GM19240 (cell line): Measurements from ENCODE around the gene TBC1D22A.
A peak's percentile ranks its signal among the peaks of the same experiment; 100 is the strongest.

ENCODE experiments used
- DNase-seq: peaks from one replicate; pipeline ENCODE4 v3.0.0; 2011; ENCODE audit warnings: low spot score; ENCODE audit not compliant: insufficient read length

The TBC1D22A gene

DNA sequence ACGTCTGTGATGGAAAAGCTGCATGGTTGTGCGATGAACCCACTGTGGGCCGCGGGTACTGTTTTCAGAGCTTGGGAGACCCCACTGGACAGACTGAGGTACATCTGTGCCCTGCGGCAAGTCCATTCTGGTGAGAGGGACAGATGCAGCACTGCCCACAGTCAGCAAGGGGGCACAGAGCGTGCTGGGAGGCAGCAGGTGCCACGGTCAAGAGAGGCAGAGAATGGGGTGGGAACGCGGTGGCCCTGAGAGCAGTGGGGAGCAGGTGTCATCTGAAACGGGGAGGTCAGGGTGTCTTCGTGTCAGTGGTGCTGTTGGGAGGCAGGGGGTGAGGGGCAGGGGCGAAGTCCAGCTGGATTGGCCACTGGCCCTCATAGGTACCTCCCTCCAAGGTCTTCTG, 32.0 kb downstream of the TBC1D22A start:
- DNase-seq: no peak

DNA sequence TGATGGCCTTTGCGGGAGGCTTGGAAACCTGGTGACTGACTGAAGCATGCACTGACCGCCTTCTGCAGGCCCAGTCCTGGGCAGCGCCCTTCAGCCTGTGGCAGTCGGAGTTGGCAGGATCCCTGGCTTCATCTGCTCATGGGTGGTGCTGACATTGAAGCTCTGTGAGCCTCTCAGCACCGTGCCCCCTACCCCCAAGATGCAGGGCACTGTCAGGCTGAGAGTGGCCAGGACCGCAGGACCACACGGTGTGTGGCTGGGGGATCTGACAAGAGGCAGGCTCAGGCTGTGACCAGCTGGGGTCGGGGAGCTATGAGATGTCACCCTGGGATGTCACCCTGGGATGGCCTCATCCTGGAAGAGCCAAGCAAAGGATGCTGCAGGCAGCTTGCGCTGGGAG, 32.7 kb downstream of the TBC1D22A start:
- no peak for DNase-seq

DNA sequence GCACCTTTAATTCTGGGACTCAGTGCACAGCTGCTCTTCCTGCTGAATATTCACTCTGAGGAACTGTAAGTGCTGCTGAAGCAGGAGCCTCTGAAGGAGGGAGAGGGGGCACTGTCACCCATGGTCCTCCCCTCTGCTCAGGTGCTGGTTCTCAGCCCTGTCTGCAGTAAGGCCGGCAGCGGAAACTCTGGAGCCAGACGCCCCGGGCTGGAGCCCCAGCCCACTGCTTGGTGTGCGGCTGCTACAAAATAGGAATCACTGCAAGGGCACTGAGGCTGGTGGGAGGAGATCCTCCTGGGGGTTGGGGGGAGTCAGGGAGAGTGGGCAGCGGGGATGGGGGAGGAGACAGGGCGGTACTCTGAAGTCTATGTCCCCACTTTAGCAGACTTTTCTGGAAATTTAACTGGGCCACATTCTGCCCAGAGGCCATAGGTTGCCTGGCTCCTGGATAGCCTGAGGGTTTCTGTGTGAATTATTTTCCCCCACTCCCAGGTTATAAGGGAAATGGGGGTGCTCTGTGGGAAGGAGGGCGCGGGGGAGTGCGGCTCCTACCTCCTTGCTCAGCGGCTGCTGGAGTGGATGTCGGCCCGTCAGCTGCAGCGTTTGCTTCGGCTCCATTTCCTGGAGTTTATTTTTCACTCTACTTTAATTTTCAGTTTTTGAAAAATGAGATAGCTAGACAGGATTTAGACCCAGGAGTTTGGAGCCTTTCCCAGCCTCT, 33.6 kb downstream of the TBC1D22A start:
- no peak for DNase-seq

DNA sequence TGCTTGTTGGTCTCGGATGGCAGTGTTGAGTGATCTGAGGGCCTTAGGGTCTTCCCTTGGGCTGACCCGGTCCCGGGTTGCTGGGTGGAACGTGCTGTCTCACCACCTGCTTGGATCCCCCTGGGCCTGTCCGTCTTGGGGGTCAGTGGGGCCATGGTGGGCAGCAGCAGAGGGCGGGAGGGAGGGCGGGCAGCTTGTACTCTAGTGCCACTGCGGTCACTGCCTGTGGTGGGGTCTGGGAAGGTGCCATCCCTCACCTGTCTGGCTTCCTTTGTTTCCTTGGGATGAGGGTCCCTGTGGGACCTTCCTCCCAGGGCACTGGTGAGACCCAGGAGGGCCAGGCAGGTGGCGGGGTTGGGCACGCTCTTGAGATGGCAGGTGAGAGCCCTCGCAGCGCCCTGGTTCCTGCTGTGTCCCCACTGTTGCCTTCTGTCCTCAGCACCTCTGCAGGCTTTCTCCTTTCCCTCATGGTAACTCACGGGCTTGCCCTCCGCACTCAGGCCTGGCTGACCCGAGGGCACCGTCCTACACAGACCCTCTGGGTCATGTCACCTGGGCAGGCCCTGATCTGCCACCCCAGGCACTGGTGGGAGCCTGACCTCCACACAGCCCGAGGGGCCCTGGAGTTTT, 34.2 kb downstream of the TBC1D22A start:
- DNase-seq: no peak

DNA sequence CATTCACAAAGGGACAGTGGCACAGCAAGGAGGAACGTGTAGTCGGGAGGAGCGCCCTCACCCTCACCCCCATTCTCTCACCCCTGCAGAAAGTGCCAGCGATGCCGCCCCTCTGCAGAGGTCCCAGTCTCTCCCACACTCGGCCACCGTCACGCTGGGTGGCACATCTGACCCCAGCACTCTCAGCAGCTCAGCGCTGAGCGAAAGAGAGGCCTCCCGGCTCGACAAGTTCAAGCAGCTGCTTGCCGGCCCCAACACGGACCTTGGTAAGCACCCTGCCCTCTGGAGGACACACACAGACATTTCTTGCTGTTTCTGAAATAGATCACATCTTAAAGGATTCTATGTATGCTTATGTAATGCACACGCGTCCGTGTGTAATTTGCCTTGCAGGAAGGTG, 34.9 kb downstream of the TBC1D22A start:
- no peak for DNase-seq

DNA sequence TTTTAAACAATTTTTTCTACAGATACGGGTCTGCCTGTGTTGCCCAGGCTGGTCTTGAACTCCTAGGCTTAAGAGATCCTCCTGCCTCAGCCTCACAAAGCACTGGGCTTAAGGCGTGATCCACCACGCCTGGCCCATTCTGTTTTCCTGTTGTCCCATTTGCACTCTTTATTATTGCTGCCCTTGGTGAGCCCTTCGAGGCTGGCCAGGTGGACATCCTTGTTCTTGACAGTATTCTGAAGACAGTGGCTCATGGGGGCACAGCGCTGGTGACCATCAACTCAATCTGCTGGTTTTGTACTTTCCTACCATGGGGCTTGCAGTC, 35.6 kb downstream of the TBC1D22A start:
- DNase-seq: no peak

DNA sequence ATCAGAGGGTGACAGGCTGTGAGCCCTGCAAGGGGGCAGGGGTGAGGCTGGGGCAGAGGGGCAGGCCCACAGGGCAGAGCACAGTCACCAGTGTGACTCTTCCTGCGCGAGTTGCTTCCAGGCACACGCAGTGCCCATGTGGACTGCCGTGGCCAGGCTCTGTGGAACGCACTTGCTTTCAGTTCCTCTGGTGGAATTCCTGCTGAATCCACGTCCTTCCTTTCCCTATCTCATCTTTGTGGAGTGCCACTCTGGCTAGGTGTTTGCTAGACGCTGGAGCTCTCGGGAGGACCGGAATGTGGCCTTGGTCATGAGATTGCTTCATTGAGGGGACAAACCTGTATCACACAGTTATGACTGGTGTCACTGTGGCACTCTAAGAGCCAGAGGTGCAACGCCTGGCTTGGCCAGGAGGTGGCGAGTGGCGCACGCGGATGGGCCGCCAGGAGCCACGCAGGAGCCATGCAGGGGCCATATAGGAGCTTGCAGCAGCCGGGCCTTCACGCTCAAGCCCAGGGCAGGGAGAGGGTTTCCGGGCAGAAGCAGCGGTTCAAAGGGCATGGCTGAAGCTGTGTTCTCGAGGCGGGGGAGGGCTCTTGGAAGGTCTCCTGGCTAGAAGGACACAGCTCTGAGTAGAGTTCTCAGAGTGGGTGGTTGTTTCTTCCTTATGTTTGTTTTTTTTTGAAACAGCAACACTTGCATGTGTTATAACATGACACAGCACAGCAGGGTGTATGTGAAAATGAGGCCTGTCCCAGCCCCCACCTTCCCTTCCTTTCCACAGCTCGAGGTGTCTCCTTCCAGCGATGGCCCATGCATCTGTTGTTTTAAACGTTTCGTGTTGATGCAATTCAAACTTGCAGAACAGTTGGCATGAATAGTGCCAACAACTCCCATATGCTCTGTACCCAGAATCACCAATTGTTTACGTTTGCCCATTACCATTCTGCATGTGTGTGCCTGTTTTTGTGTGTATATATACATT, 36.2 kb downstream of the TBC1D22A start:
- DNase-seq: peak; percentile 59

DNA sequence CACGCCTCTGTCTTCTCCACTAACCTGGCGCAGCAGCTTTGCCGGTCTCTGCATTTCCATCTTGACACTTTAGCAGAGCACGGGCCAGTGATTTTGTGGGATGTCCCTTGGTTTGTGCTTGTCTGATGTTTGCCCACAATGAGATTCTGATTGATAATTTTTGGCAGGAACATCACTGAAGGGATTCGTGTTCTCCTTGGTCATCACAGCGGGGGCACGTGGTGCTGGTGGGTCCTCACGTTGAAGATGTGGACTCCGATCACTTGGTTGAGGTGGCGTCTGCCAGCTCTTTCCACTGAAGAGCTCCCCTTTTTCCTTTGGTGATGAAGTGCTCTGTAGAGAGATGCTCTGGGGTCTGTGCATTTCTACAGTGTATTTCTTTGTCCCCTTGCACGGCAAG, 37.2 kb downstream of the TBC1D22A start:
- no peak for DNase-seq

DNA sequence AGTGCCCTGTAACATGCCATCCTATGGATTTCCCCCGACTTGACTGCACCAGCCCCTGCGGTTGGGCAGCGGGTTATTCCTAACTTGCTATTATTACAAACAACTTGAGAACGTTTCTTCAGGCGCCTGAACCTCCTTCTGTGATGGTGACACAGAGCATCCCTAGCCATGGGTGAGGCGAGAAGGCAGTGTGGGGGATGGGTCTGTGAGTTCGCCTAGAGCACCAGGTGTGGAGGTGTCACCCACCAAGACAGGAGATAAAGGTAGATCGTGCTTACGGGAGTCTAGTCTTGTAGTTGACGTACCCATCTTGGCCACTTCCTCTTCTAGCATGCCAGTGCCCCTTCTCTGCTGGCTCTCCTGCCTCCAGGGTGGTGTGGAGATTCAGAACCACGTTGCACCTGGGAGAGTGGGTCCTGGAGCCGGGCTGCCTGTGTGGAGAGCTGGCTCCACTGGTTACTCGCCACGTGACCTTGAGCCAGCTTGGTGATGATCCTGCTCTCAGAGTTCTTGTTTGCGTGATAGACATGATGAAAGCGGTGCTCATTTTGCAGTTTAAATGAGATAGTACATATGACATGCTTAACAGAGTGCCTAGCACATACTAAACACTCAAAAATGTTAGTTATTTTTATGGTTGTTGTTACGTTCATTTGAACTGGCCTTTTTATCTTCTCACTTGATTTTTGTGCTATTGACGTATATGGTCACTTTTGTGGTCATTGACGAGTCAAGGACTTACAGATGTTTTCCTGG, 37.8 kb downstream of the TBC1D22A start:
- DNase-seq: no peak

DNA sequence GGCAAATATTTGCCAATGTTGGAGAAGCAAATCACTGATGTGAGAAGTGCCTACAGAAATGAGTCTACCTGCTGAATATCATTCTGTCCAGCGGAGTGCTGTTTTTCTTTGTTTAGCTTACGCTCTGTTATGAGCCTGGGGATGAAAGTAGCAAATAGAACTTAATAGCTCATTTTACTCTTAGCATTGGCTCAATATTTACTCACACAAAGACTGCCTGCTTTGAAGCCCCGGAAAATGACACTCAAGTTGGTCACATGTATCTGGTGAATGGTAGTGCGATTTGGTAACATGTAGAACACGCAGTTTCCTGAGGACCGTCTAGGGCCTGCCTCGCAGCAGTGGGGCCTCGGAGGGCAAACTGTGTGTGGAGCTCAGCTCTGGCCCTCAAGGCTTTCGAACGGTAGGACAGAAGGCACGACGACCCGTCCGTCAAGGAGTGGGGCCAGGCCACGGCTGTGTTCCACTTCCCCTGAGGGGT, 38.9 kb downstream of the TBC1D22A start:
- DNase-seq: no peak

DNA sequence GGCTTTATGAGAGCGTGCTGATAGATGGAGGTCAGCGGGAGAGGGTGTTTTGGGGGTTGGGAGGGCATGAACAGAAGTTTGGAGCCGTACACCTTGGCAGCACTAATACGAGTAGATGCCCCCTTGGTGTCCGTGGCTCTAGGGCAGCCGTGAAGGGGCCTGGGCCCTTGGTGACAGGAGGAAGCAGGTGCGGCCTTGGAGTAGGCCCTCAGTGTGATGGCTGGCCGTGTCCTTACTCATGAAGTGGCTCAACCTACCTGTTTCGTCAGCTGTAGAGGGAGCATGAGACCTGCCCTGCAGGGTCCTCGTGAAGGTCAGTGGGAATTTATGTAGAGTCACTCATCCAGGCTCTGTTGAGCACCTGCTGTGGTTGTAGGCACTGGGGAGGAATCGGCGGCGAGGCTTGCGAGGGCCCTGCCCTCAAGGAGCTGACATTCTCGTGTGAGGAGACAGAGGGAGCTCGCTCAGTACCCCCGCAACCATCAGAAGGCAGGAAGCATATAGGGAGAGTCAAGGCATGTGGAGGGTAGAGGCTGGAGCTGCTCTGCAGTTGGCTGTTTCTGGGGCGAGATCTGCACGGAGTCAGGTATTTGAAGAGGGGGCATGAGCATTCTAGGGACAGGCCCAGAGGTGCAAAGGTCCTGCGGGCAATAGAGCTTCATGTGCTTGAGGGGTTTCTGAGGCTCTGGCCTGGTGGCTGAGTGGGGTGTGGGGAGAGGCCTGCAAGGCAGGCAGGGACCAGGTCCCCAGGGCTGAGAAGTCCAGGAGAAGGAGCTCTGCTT, 39.6 kb downstream of the TBC1D22A start:
- DNase-seq: no peak

DNA sequence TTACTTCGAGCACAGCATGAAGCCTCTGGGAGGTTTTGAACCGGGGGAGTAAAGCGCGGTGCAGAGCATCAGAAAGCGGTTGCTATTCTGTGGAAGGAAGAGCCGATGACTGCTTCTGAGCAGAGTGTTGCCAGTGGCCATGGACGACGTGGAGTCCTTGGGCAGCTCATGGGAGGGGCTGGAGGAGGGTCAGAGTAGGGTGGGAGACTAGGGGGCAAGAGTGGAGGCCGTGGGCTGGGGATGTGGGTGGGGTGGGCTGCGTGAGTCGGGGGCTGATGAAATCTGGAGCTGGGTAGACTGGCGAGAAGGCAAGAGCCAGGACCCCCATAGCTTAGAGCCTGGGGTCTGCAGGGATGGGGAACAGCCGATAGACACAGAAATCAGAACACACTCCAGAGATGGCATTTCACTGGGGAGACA, 40.2 kb downstream of the TBC1D22A start:
- no peak for DNase-seq

DNA sequence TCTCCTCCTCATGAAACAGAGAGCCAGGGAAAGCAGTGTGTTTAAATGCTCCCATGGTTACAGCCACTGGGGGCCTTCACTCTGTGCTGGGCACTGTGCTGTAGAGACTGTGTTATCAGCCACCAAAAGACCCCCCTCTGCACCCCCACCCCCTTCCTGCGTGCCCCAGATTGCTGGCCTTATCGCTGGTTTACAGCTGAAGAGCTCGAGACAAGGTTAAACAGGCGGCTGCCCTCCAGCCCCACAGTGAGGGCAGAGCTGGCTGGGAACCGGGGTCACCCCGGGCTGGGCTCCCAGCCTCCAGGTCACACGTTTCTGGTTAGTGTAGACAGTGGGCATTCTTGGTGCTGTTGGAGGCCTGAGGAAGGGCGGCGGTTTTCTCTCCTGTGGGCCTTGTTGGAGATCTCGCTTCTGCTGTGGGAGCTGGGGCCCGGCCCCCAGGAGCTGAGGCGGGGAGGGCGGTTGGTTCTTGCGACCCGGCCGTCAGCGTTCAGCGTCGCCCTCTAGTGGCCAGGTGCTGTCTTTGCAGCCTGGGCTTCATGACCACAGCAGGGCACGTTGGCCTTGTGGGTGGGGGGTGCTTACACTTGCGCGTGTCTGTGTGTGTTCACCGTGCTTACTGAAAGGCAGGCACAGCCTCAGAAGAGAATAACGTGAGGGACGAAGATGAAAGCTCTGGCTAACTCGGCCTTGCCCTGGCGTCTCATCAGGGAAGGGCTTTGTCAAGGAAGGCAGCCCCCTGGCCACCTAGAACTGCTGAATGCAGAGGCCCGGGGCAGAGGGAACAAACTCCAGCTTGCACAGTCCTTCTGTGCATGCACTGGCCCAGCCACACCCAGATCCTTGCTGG, 40.8 kb downstream of the TBC1D22A start:
- DNase-seq: peak; percentile 74

DNA sequence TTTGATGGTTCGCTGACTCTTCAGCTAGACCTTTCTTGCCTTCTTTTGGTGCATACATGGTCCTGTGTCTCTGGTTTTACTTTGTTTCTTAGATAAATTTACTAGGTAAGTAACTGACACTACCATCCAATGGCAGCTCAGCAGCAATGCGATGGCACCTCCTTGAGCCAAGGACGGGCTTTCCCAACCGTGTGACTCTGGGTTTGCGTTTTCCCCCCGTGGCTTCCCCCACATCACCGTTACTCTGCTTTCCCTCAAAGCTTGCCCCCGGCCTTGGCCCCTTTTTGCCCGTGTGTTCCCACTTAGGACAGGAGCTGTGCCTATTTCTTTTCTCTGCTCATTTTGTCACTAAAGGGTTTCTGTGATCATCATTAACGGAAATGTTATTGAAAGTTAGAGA, 41.5 kb downstream of the TBC1D22A start:
- DNase-seq: no peak

DNA sequence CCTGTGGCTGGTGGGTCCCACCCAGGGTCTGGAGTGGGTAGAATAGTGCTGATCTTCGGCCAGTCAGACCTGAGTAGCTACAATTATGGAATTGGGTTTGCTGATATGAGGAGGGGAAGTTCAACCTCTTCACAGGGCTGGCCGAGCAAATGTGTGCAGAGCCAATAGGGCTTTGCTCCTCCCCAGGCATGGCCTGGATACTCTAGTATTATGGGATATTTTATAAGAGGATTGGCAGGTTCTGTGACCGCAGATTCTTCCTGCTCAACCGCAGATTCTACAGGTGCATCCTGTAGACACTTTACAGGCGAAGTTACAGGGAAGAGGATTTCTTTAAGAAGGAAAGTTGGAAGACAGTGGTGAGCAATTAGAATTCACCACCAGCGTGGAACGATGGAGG, 44.3 kb downstream of the TBC1D22A start:
- no peak for DNase-seq

DNA sequence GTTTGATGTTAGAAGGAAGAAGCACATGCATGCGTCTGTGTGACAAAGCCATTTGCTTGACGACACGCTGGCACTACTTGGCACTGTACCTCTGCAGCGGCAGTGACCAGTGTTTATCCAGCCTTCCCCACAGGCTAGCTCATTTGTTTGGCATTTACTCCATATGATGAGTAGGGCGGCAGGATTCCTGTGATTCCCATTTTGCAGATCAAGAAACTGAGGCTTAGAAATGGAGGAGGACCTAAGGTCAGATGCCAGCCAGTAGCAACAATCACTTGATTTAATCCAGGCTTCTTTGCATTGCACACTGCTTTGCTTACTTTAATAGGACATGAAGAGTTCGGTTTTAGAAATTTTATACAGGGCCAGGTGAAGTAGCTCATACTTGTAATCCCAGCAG, 45.0 kb downstream of the TBC1D22A start:
- DNase-seq: no peak

DNA sequence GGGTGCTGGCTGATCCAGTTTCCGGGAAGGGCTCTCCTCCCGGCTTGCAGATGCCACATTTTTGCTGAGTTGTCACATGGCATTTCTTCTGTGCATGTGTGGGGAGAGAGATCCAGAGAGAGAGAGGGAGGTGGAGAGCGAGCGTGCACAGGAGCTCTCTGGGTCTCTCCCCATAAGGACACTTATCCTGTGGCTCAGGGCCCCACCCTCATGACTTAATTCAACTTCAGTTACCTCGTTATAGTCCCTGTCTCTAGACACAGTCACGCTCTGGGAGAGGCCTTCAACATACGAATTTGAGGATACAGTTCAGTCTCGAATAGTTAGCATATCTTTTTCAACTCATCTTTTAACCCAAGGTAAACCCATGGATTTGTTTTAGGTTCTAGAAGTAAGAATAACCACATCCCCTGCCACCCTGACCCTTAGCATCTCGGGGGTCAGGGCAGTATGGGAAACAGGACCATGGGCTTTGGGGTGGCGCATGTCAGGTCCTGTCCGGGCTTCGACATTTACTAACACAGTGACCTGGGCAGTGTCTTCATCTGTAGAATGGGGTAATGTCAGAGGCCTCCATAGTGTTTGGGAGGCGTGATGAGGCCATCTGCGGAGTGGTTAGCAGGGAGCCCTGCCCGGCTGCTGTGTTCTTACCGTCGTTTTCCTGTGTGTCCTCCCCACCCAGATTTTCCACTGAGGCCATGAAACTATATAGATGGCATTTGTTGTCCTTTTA, 46.9 kb downstream of the TBC1D22A start:
- DNase-seq: no peak

DNA sequence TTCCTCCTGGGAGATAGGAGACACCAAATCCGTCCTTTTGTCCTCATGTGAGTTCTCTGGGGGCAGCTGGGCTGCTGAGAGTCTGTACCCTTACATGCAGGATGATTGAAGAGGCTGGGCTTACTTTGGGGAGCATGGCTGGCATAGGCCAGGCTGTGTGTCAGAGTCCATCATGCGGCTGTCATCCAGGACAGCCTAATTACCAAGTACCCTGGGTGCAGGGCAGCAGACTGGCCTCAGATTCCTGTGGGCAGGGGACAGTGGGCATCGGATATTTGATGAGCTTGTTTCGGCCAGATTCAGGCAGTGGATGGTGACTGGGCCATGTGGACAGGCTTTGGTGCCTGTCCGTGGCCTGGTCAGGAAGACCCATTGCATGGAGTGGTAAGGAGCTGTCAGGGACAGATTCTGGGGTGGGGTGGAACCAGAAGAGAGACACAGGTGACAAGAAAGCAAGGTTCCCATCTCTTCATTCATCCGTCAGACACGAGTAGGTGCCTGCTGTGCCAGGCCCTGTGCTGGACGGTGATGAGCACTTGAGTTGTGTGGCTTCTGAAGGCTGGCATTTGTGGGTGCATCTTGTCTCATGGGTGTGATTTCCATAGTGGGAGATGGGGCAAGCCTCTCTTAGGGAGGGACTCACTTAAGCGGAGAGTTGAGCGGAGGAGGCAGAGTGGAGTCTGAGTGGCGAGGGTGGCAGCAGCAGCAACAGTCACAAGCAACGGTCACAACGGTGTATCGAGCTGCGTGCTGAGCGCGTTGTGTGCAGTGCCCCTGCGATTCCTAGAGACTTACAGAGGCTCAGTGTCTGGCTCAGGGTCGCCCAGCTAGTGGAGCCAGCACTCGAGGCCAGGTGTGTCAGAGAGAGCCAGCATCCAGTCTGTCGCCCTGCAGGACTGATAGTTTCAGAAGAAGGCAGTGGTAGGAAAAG, 48.7 kb downstream of the TBC1D22A start:
- no peak for DNase-seq
